Esophagus mucosa (tissue), 1 donor: ENCODE data around the gene IGSF11. TPM values are rescaled to one million over a fixed set of nuclear protein-coding genes. Genes with fewer than 3 reads are reported as not detected.

ENCODE experiments used
- ATAC-seq: fragments of 200-7000 bp; cut with Tn5 transposase; one replicate; pipeline ENCODE4 v1.9.1; 2020
- total RNA-seq: library from RNA; stranded (reverse); gene quantifications from one replicate; pipeline ENCODE4 v1.2.4, GENCODE V29; 2023
- donor health status: DM: yes; HTN: yes; CAD: no.

Gene IGSF11
- total RNA-seq, 1 donor from 2014 or later: 0.32 TPM

- no peak for ATAC-seq
Observed at GRCh38 chr3:118948146-118948545, 86.5 kb downstream of the IGSF11 start.

GRCh38 chr3:118946449-118946848, 88.2 kb downstream of the IGSF11 start:
- ATAC-seq: peak; percentile 95

- ATAC-seq: no peak
Observed at GRCh38 chr3:118945834-118946233, 88.8 kb downstream of the IGSF11 start.

- no peak for ATAC-seq
Observed at GRCh38 chr3:118943597-118943996, 91.0 kb downstream of the IGSF11 start.

- no peak for ATAC-seq
Observed at GRCh38 chr3:118942671-118943070, 92.0 kb downstream of the IGSF11 start.

GRCh38 chr3:118942195-118942594, 92.5 kb downstream of the IGSF11 start:
- ATAC-seq: no peak

- ATAC-seq: no peak
Observed at GRCh38 chr3:118941236-118941635, 93.4 kb downstream of the IGSF11 start.

- ATAC-seq: no peak
Observed at GRCh38 chr3:118938183-118938961, 96.3 kb downstream of the IGSF11 start.

- no peak for ATAC-seq
Observed at GRCh38 chr3:118936811-118937210, 97.8 kb downstream of the IGSF11 start.

- ATAC-seq: no peak
Observed at GRCh38 chr3:118932822-118933558, 101.7 kb downstream of the IGSF11 start.

GRCh38 chr3:118931996-118932395, 102.7 kb downstream of the IGSF11 start:
- no peak for ATAC-seq

GRCh38 chr3:118927449-118927848, 107.2 kb downstream of the IGSF11 start:
- no peak for ATAC-seq

GRCh38 chr3:118912188-118912587, 122.5 kb downstream of the IGSF11 start:
- ATAC-seq: no peak

GRCh38 chr3:118910332-118910731, 124.3 kb downstream of the IGSF11 start:
- ATAC-seq: no peak

- ATAC-seq: no peak
Observed at GRCh38 chr3:118909763-118910162, 124.9 kb downstream of the IGSF11 start.

GRCh38 chr3:118907909-118908308, 126.7 kb downstream of the IGSF11 start:
- ATAC-seq: no peak

- no peak for ATAC-seq
Observed at GRCh38 chr3:118900737-118901525, 133.7 kb downstream of the IGSF11 start.

GRCh38 chr3:118890206-118890605, 144.4 kb downstream of the IGSF11 start:
- no peak for ATAC-seq

GRCh38 chr3:118889691-118890090, 145.0 kb downstream of the IGSF11 start:
- no peak for ATAC-seq

- no peak for ATAC-seq
Observed at GRCh38 chr3:118886708-118887107, 147.9 kb downstream of the IGSF11 start.

- peak; percentile 85 for ATAC-seq
Observed at GRCh38 chr3:118884748-118885206, 149.9 kb downstream of the IGSF11 start.

GRCh38 chr3:118882353-118882947, 152.2 kb downstream of the IGSF11 start:
- peak; percentile 79 for ATAC-seq

GRCh38 chr3:118868051-118868450, 166.6 kb downstream of the IGSF11 start:
- ATAC-seq: no peak
